ENCODE results near the gene C5orf46. TPM values are rescaled to one million over a fixed set of nuclear protein-coding genes. Genes with fewer than 3 reads are reported as not detected.
A peak's percentile ranks its signal among the peaks of the same experiment; 100 is the strongest.

Gene C5orf46
- total RNA-seq, 1 donor from 2014 or later: not detected

DNA sequence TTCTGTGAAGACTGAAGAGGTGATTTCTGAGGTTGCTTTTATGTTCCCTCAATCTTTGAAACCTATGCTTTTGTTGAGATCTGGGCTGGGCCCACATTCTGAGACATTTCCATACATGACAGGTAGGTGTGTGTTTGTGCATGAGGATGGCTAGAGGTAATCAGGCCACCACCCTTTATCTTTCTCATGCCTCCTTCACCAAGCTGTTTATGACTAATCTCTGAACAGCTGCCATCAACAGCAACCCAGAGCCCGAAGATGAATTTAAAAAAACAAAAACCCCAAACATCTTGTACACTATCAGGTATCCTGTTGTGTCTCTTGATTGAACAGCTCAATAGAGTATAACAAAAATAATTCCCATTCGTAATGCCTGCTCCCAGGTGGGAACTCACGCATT lies 12.6 kb upstream of the C5orf46 start:
- ATAC-seq: no peak
- no peaks in the 10 kb centered on the region for H3K9me3 ChIP-seq
- no peaks in the 10 kb centered on the region for H3K36me3 ChIP-seq
- H3K27ac ChIP-seq: no peak overlapping the region
- no peak for DNase-seq
- TF ChIP-seq CTCF (IDR thresholded peaks at IDR 0.05): no peak
- no peak overlapping the region for H3K4me3 ChIP-seq
- H3K27me3 ChIP-seq: no peaks in the 10 kb centered on the region
- H3K4me1 ChIP-seq: no peaks in the 10 kb centered on the region
- intact Hi-C loops (cut with DNase I): no loop called here

DNA sequence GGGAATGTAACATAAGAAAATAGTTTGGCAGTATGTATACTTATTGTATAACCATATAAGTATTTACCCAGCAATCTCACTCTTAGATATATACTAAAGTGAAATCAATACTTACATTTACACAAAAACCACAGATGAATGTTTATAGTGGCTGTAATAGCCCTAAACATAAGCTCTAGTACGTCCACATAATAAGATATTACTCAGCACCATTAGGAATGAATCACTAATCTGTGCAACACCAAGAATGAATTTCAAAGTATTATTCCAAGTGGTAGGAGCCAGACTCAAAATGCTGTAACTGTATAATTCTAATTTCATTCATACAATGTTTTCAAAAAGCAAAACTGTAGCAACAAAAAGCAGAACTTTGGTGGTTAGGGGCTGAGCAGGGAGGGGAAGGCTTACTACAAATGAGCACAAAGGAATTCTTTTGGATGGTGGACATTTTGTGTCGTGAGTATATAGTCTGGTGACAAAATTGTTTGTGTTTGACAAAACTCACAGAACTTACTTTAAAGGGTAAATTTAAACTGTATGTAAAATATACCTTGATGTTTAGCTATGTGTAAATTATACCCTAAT lies 11.9 kb upstream of the C5orf46 start:
- intact Hi-C loops (cut with DNase I): no loop called here
- TF ChIP-seq CTCF (IDR thresholded peaks at IDR 0.05): no peak

GRCh38 chr5:147913786-147914185 lies 7.4 kb upstream of the C5orf46 start:
- TF ChIP-seq CTCF (IDR thresholded peaks at IDR 0.05): no peak
- ATAC-seq (no peak), DNase-seq (no peak)
- Histone ChIP-seq H3K4me1 (no peaks in the 10 kb centered on the region), H3K27me3 (no peaks in the 10 kb centered on the region), H3K36me3 (no peaks in the 10 kb centered on the region), H3K9me3 (no peaks in the 10 kb centered on the region), H3K4me3 (no peak overlapping the region), H3K27ac (no peak overlapping the region)
- intact Hi-C loops (cut with DNase I): no loop called here

More for the DNA sequence above, 11.9 kb upstream of the C5orf46 start:
- no peaks in the 10 kb centered on the region for H3K4me1 ChIP-seq
- ATAC-seq (no peak), DNase-seq (no peak)
- H3K27me3 ChIP-seq: no peaks in the 10 kb centered on the region
- no peak overlapping the region for H3K4me3 ChIP-seq
- no peak overlapping the region for H3K27ac ChIP-seq
- no peaks in the 10 kb centered on the region for H3K9me3 ChIP-seq
- H3K36me3 ChIP-seq: no peaks in the 10 kb centered on the region

GRCh38 chr5:147912011-147912410 lies 5.7 kb upstream of the C5orf46 start:
- DNase-seq (no peak), ATAC-seq (no peak)
- TF ChIP-seq CTCF (IDR thresholded peaks at IDR 0.05): no peak
- Histone ChIP-seq H3K27me3 (no peaks in the 10 kb centered on the region), H3K4me3 (no peak overlapping the region), H3K9me3 (no peaks in the 10 kb centered on the region), H3K36me3 (no peaks in the 10 kb centered on the region), H3K4me1 (no peaks in the 10 kb centered on the region), H3K27ac (no peak overlapping the region)
- intact Hi-C loops (cut with DNase I): no loop called here

- Histone ChIP-seq H3K9me3 (no peaks in the 10 kb centered on the region), H3K36me3 (no peaks in the 10 kb centered on the region), H3K27me3 (no peaks in the 10 kb centered on the region), H3K27ac (no peak overlapping the region), H3K4me1 (no peaks in the 10 kb centered on the region), H3K4me3 (no peak overlapping the region)
- ATAC-seq: peak; percentile 55
- intact Hi-C loops (cut with DNase I): no loop called here
- no peak for TF ChIP-seq CTCF (IDR thresholded peaks at IDR 0.05)
- no peak for DNase-seq
Observed at GRCh38 chr5:147911427-147911826, 5.1 kb upstream of the C5orf46 start.

GRCh38 chr5:147904110-147904509 lies 2.2 kb downstream of the C5orf46 start:
- DNase-seq (no peak), ATAC-seq (no peak)
- Histone ChIP-seq H3K27me3 (no peaks in the 10 kb centered on the region), H3K9me3 (no peaks in the 10 kb centered on the region), H3K4me1 (no peaks in the 10 kb centered on the region), H3K4me3 (no peak overlapping the region), H3K27ac (no peak overlapping the region), H3K36me3 (no peaks in the 10 kb centered on the region)
- TF ChIP-seq CTCF (IDR thresholded peaks at IDR 0.05): no peak
- intact Hi-C loops (cut with DNase I): no loop called here

All from upper lobe of right lung (tissue), 1 donor.